ENCODE data around the gene ZFP36L1. TPM values are rescaled to one million over a fixed set of nuclear protein-coding genes. Genes with fewer than 3 reads are reported as not detected.

ZFP36L1 gene
- total RNA-seq, 2 donors from 2014 or later, result 99.4 to 99.6 TPM

GRCh38 chr14:68771631-68772030, 21.2 kb downstream of the ZFP36L1 start:
- H3K27me3 Mint-ChIP-seq (ENCODE audit: insufficient read depth), result peaks cover 4% of the 10 kb centered on the region
- H3K4me3 ChIP-seq (ENCODE audit: low read length), result no peak overlapping the region
- H3K27ac Mint-ChIP-seq, result no peak overlapping the region
- DNase-seq, result no peak
- H3K36me3 ChIP-seq (ENCODE audit: control insufficient read depth, insufficient read depth, low read length), result no peaks in the 10 kb centered on the region
- H3K9ac ChIP-seq (ENCODE audit: extremely low read depth, low read length, poor library complexity, severe bottlenecking), result no peak overlapping the region
- no peak overlapping the region for H3K27ac ChIP-seq (ENCODE audit: low read depth, low read length)
- TF ChIP-seq CTCF (conservative IDR thresholded peaks at IDR 0.05), result no peak
- H3K36me3 Mint-ChIP-seq (ENCODE audit: low read depth), result no peaks in the 10 kb centered on the region
- H3K4me1 Mint-ChIP-seq, result peaks cover 1% of the 10 kb centered on the region
- no peaks in the 10 kb centered on the region for H3K4me1 ChIP-seq (ENCODE audit: control insufficient read depth, insufficient read depth, low read length)
- no peaks in the 10 kb centered on the region for H3K27me3 ChIP-seq (ENCODE audit: control insufficient read depth, insufficient read depth, low read length, poor library complexity, severe bottlenecking)
- 82 to 93% methylated on average over 8 to 10 of the region's 10 CpGs for whole genome bisulfite sequencing, 2 experiments (ENCODE audit: insufficient coverage in 1 of 2, insufficient read length in 1 of 2)
- no peak overlapping the region for H3K4me3 Mint-ChIP-seq
- no peaks in the 10 kb centered on the region for H3K9me3 ChIP-seq (ENCODE audit: control insufficient read depth, low read length)
- H3K9me3 Mint-ChIP-seq, result peaks cover 19% of the 10 kb centered on the region

- H3K9me3 ChIP-seq (ENCODE audit: control insufficient read depth, low read length), result no peaks in the 10 kb centered on the region
- Mint-ChIP-seq H3K9me3 (peaks cover 18% of the 10 kb centered on the region), H3K27ac (no peak overlapping the region), H3K36me3 (ENCODE audit: low read depth) (no peaks in the 10 kb centered on the region), H3K27me3 (ENCODE audit: insufficient read depth) (peaks cover 4% of the 10 kb centered on the region), H3K4me1 (peaks cover 3% of the 10 kb centered on the region), H3K4me3 (no peak overlapping the region)
- H3K4me3 ChIP-seq (ENCODE audit: low read length), result no peak overlapping the region
- H3K9ac ChIP-seq (ENCODE audit: extremely low read depth, low read length, poor library complexity, severe bottlenecking), result no peak overlapping the region
- H3K27ac ChIP-seq (ENCODE audit: low read depth, low read length), result no peak overlapping the region
- WGBS, 2 experiments (ENCODE audit: insufficient coverage in 1 of 2, insufficient read length in 1 of 2), result 90 to 100% methylated on average over 7 to 11 of the region's 11 CpGs
- TF ChIP-seq CTCF (conservative IDR thresholded peaks at IDR 0.05), result no peak
- no peaks in the 10 kb centered on the region for H3K36me3 ChIP-seq (ENCODE audit: control insufficient read depth, insufficient read depth, low read length)
- no peak for DNase-seq
- no peaks in the 10 kb centered on the region for H3K27me3 ChIP-seq (ENCODE audit: control insufficient read depth, insufficient read depth, low read length, poor library complexity, severe bottlenecking)
- H3K4me1 ChIP-seq (ENCODE audit: control insufficient read depth, insufficient read depth, low read length), result no peaks in the 10 kb centered on the region
Observed at GRCh38 chr14:68770553-68771286, 22.1 kb downstream of the ZFP36L1 start.

GRCh38 chr14:68770051-68770450, 22.8 kb downstream of the ZFP36L1 start:
- no peak overlapping the region for H3K4me3 ChIP-seq (ENCODE audit: low read length)
- no peak overlapping the region for H3K9ac ChIP-seq (ENCODE audit: extremely low read depth, low read length, poor library complexity, severe bottlenecking)
- no peaks in the 10 kb centered on the region for H3K9me3 ChIP-seq (ENCODE audit: control insufficient read depth, low read length)
- TF ChIP-seq CTCF (conservative IDR thresholded peaks at IDR 0.05), result no peak
- no peaks in the 10 kb centered on the region for H3K36me3 ChIP-seq (ENCODE audit: control insufficient read depth, insufficient read depth, low read length)
- 91 to 100% methylated on average over 2 to 9 of the region's 9 CpGs for WGBS, 2 experiments (ENCODE audit: insufficient coverage in 1 of 2, insufficient read length in 1 of 2)
- DNase-seq, result no peak
- H3K27ac Mint-ChIP-seq, result no peak overlapping the region
- H3K9me3 Mint-ChIP-seq, result peaks cover 13% of the 10 kb centered on the region
- H3K4me1 Mint-ChIP-seq, result peaks cover 3% of the 10 kb centered on the region
- H3K27me3 ChIP-seq (ENCODE audit: control insufficient read depth, insufficient read depth, low read length, poor library complexity, severe bottlenecking), result no peaks in the 10 kb centered on the region
- H3K36me3 Mint-ChIP-seq (ENCODE audit: low read depth), result no peaks in the 10 kb centered on the region
- H3K4me1 ChIP-seq (ENCODE audit: control insufficient read depth, insufficient read depth, low read length), result no peaks in the 10 kb centered on the region
- H3K27ac ChIP-seq (ENCODE audit: low read depth, low read length), result no peak overlapping the region
- no peak overlapping the region for H3K4me3 Mint-ChIP-seq
- peaks cover 4% of the 10 kb centered on the region for H3K27me3 Mint-ChIP-seq (ENCODE audit: insufficient read depth)
